Stimulated activated effector memory CD8-positive, alpha-beta T cell treated with anti-CD3 and anti-CD28 coated beads, Interleukin-12 subunit alpha, Interleukin-12 subunit beta, amount 100 ng/mL, for 72 hours (primary cell): ENCODE results near the gene PRKAR1B.

Experiments used
- ATAC-seq: fragments of 150-1000 bp; cut with Tn5 transposase; 2 replicates; pipeline ENCODE4 v1.10.0; 2021
- DNase-seq, 2 donors: peaks; one replicate each; pipeline ENCODE4 v3.0.0; 2021 to 2022; ENCODE audit warnings: low spot score in 2 of 2
- H3K27ac Mint-ChIP-seq: one replicate; pipeline ENCODE4 v1.8.0; 2022; ENCODE audit warnings: mild to moderate bottlenecking, mixed read lengths
- H3K36me3 Mint-ChIP-seq: one replicate; pipeline ENCODE4 v1.8.0; 2022; ENCODE audit warnings: mild to moderate bottlenecking, mixed read lengths
- H3K4me1 Mint-ChIP-seq: one replicate; pipeline ENCODE4 v1.8.0; 2022; ENCODE audit warnings: mixed read lengths
- H3K4me3 Mint-ChIP-seq: one replicate; pipeline ENCODE4 v1.8.0; 2022; ENCODE audit warnings: mild to moderate bottlenecking, mixed read lengths
- H3K9me3 Mint-ChIP-seq: one replicate; pipeline ENCODE4 v1.8.0; 2022; ENCODE audit warnings: mixed read lengths

PRKAR1B gene

GRCh38 chr7:519484-520390 lies 207.3 kb downstream of the PRKAR1B start, which contains the start of gene PDGFA:
PDGFA (minus strand) TSS chr7:519846; CDS start chr7:519001, 845 bp downstream.
- peak within 1 kb of the TSS; percentile 82 for H3K4me3 Mint-ChIP-seq
- peak; percentile 25 to 71 for DNase-seq
- H3K27ac Mint-ChIP-seq, result peak within 1 kb of the TSS; percentile 69
- H3K4me1 Mint-ChIP-seq, result peaks cover 22% of the 10 kb centered on the region
- peaks cover 39% of the 10 kb centered on the region for H3K36me3 Mint-ChIP-seq
- peak; percentile 51 for ATAC-seq
- H3K9me3 Mint-ChIP-seq, result no peaks in the 10 kb centered on the region

- Mint-ChIP-seq H3K4me1 (peaks cover 29% of the 10 kb centered on the region), H3K36me3 (peaks cover 45% of the 10 kb centered on the region), H3K9me3 (no peaks in the 10 kb centered on the region), H3K4me3 (peak overlapping the region; percentile 82), H3K27ac (peak overlapping the region; percentile 69)
- peak; percentile 34 to 75 for DNase-seq
- peak; percentile 32 for ATAC-seq
Measured at GRCh38 chr7:518630-519483, 208.2 kb downstream of the PRKAR1B start.

DNA sequence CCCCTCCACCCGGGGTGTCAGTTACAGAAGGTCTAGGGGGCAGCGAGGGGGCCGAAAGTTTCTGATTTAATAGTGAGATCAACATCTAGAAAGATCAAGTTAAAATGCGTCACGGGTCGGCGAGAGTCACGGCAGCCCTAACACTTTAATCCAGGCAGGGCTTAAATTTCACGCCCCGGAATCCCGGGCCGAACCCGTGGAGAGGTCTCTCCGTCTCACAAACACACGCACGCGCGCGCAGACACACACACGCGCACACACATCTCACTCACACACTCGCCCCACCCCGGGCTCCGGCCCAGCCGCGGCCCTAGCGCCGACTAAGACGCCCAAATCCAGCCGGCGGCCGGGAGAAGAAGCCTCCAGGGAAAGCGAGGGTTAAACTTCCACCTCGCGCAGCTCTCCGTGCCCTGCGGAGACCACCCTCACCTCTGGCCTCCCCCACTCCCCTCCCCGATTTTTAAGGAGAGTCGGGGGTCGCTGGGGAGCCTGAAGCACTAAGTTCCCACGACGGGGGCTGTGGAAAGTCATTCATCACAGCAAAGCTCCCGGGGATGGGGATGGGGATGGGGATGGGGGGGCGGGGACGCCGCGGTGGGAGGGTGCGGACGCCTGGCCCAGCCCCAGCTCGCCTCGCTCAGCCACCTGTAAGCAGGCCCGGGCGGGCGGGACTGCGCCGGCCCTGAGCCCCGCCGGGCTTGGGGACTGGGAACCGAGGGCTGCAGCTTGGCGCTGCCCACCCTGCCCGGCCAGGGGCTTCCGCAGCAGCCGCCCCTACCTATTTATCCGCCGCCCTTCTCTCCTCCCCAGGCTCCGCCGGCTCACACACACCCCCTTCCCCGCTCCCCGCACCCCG lies 209.1 kb downstream of the PRKAR1B start:
- H3K4me3 Mint-ChIP-seq, result peak overlapping the region; percentile 82
- peak overlapping the region; percentile 69 for H3K27ac Mint-ChIP-seq
- H3K4me1 Mint-ChIP-seq, result peaks cover 35% of the 10 kb centered on the region
- ATAC-seq (no peak), DNase-seq (peak in 1 of 2 donors; percentile 54)
- peaks cover 52% of the 10 kb centered on the region for H3K36me3 Mint-ChIP-seq
- no peaks in the 10 kb centered on the region for H3K9me3 Mint-ChIP-seq

GRCh38 chr7:516606-517456 lies 210.2 kb downstream of the PRKAR1B start:
- peak; percentile 23 to 63 for DNase-seq
- Mint-ChIP-seq H3K4me3 (peak overlapping the region; percentile 82), H3K36me3 (peaks cover 60% of the 10 kb centered on the region), H3K9me3 (no peaks in the 10 kb centered on the region), H3K27ac (no peak overlapping the region), H3K4me1 (peaks cover 35% of the 10 kb centered on the region)
- peak; percentile 11 for ATAC-seq

DNA sequence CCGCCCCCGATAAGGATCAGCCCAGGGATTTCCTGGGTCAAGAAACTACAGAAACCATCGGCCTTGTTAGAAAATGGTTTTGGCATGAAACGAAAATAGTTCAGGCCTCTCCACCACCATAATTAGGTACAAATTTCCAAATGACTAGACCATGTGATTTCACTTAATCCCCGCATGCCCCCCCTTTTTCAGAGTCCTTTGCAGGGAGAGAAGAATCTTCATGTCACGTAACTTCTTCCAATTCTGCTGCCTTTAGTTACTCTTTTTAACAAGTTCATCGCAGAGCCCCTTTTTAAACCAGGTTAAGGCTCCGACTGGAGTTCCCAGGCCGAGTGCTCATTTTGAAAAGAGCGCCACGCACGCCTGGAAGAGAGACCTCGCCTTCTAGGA lies 210.9 kb downstream of the PRKAR1B start:
- ATAC-seq (no peak), DNase-seq (no peak)
- no peaks in the 10 kb centered on the region for H3K9me3 Mint-ChIP-seq
- peaks cover 32% of the 10 kb centered on the region for H3K4me1 Mint-ChIP-seq
- H3K36me3 Mint-ChIP-seq, result peaks cover 66% of the 10 kb centered on the region
- no peak overlapping the region for H3K27ac Mint-ChIP-seq
- H3K4me3 Mint-ChIP-seq, result peak overlapping the region; percentile 82

- H3K4me1 Mint-ChIP-seq, result peaks cover 29% of the 10 kb centered on the region
- H3K27ac Mint-ChIP-seq, result no peak overlapping the region
- ATAC-seq, result no peak
- no peaks in the 10 kb centered on the region for H3K9me3 Mint-ChIP-seq
- no peak for DNase-seq
- peak overlapping the region; percentile 82 for H3K4me3 Mint-ChIP-seq
- H3K36me3 Mint-ChIP-seq, result peaks cover 66% of the 10 kb centered on the region
Measured at GRCh38 chr7:515628-516027, 211.5 kb downstream of the PRKAR1B start.

GRCh38 chr7:514651-515598 lies 212.2 kb downstream of the PRKAR1B start:
- peak in 1 of 2 donors; percentile 57 for DNase-seq
- Mint-ChIP-seq H3K27ac (peak overlapping the region; percentile 95), H3K4me1 (peaks cover 29% of the 10 kb centered on the region), H3K36me3 (peaks cover 72% of the 10 kb centered on the region), H3K4me3 (peak overlapping the region; percentile 82), H3K9me3 (no peaks in the 10 kb centered on the region)
- no peak for ATAC-seq

- H3K9me3 Mint-ChIP-seq, result no peaks in the 10 kb centered on the region
- H3K27ac Mint-ChIP-seq, result peak overlapping the region; percentile 95
- ATAC-seq, result no peak
- H3K36me3 Mint-ChIP-seq, result peaks cover 79% of the 10 kb centered on the region
- DNase-seq, result no peak
- H3K4me3 Mint-ChIP-seq, result peak overlapping the region; percentile 82
- H3K4me1 Mint-ChIP-seq, result peaks cover 29% of the 10 kb centered on the region
Measured at GRCh38 chr7:514242-514641, 212.8 kb downstream of the PRKAR1B start.

- H3K9me3 Mint-ChIP-seq, result no peaks in the 10 kb centered on the region
- ATAC-seq, result peak; percentile 81
- peaks cover 83% of the 10 kb centered on the region for H3K36me3 Mint-ChIP-seq
- peak overlapping the region; percentile 95 for H3K27ac Mint-ChIP-seq
- H3K4me3 Mint-ChIP-seq, result peak overlapping the region; percentile 82
- peaks cover 29% of the 10 kb centered on the region for H3K4me1 Mint-ChIP-seq
- DNase-seq, result peak; percentile 38 to 79
Measured at GRCh38 chr7:513521-514166, 213.4 kb downstream of the PRKAR1B start.

DNA sequence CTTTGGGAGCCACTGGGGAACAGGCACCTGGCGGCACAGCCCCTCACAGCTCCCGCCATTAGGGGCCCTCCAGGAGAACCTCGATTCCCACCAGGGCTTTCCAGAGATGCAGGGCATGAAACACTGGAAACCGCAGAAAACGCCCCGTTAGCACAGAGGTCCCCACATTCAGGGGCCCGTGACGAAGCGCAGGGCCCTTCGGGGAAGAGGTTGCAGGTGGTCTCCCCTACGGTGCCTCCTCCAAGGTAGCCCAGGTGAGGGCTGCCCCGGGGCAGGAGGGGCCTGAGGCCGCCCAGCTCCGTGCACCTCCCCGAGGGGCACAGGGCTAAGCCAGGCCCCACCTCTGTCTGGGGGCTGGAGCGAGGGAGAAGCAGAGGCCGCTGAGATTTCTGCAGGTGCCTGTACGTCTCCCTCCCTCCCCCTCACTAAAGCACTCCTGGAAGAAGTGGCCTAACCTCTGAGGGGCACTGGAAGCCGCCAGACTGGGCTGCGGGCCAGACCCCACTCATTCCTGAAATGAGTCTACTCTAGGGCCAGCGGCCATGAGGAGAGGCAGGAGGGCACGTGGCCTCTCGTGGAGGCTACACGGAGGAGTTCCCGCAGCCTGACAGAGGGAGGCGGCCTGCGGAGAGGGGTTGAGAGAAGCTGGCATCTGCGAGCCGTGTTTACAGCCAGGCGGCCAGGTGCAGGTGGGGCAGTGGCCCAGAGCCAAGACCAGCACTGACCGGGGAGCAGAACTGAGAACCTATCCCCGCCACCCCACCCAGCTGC lies 214.4 kb downstream of the PRKAR1B start:
- Mint-ChIP-seq H3K36me3 (peaks cover 83% of the 10 kb centered on the region), H3K27ac (no peak overlapping the region), H3K9me3 (no peaks in the 10 kb centered on the region), H3K4me3 (peak overlapping the region; percentile 82), H3K4me1 (peaks cover 29% of the 10 kb centered on the region)
- ATAC-seq (no peak), DNase-seq (no peak)

DNA sequence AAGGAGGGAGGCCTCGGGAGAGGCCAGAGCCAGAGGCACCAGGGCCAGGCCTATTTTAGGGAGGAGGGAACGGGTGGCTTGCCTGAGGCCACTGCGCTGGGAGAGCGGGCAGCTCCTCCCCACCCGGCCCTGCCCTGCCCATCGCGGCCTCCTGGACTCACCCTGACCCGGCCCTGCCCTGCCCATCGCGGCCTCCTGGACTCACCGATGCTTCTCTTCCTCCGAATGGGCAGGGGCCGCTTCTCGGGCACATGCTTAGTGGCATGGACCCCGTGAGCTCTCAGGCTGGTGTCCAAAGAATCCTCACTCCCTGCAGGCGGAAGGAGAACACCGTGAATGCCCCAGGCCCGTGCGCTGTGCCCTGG lies 215.0 kb downstream of the PRKAR1B start:
- no peak overlapping the region for H3K27ac Mint-ChIP-seq
- DNase-seq, result no peak
- H3K4me1 Mint-ChIP-seq, result peaks cover 29% of the 10 kb centered on the region
- H3K4me3 Mint-ChIP-seq, result no peak overlapping the region
- no peaks in the 10 kb centered on the region for H3K9me3 Mint-ChIP-seq
- ATAC-seq, result no peak
- H3K36me3 Mint-ChIP-seq, result peaks cover 85% of the 10 kb centered on the region

GRCh38 chr7:511476-512145 lies 215.5 kb downstream of the PRKAR1B start:
- DNase-seq (no peak), ATAC-seq (no peak)
- no peaks in the 10 kb centered on the region for H3K9me3 Mint-ChIP-seq
- H3K4me3 Mint-ChIP-seq, result no peak overlapping the region
- no peak overlapping the region for H3K27ac Mint-ChIP-seq
- H3K4me1 Mint-ChIP-seq, result peaks cover 29% of the 10 kb centered on the region
- H3K36me3 Mint-ChIP-seq, result peaks cover 90% of the 10 kb centered on the region
